Sigmoid colon (tissue), 7 donors: ENCODE results near the gene NR2C2. TPM values are rescaled to one million over a fixed set of nuclear protein-coding genes. Genes with fewer than 3 reads are reported as not detected.

Source experiments
- DNase-seq: peaks from one replicate; pipeline ENCODE4 v3.0.0-alpha.2; 2019
- H3K27ac ChIP-seq, 4 donors: fragments of 200-600 bp; sonication (generic); one replicate each; pipeline ENCODE4 v1.5.1; 2016 to 2019; ENCODE audit warnings: mild to moderate bottlenecking in 1 of 4
- H3K27me3 ChIP-seq, 3 donors: fragments of 200-600 bp; sonication (generic); one replicate each; pipeline ENCODE4 v1.5.1; 2019; ENCODE audit warnings: mild to moderate bottlenecking in 1 of 3
- H3K36me3 ChIP-seq, 4 donors: fragments of 200-600 bp; sonication (generic); one replicate each; pipeline ENCODE4 v1.5.1; 2016 to 2019
- H3K4me1 ChIP-seq, 4 donors: fragments of 200-600 bp; sonication (generic); one replicate each; pipeline ENCODE4 v1.5.1; 2017 to 2019
- H3K4me3 ChIP-seq, 4 donors: fragments of 200-600 bp; sonication (generic); one replicate each; pipeline ENCODE4 v1.5.1; 2017 to 2019; ENCODE audit warnings: mild to moderate bottlenecking in 2 of 4, moderate library complexity in 1 of 4
- H3K9me3 ChIP-seq, 4 donors: fragments of 200-600 bp in 3 of 4; sonication (generic) in 3 of 4; one replicate each; pipeline versions ENCODE4 v1.5.1 to v1.6.1; 2013 to 2019
- EP300 ChIP-seq, 4 donors: sonication (generic); formaldehyde crosslinking; IDR thresholded peaks; one replicate each; pipeline ENCODE4 v1.6.1; 2017; ENCODE audit warnings: antibody characterized with exemption in 4 of 4
- POLR2A ChIP-seq, 2 donors: fragments of 450-650 bp; IDR thresholded peaks; one replicate each; pipeline ENCODE4 v1.6.1; 2016; ENCODE audit warnings: antibody characterized with exemption in 2 of 2, mild to moderate bottlenecking in 2 of 2, moderate library complexity in 2 of 2
- POLR2AphosphoS5 ChIP-seq, 4 donors: sonication (generic); formaldehyde crosslinking; IDR thresholded peaks; one replicate each; pipeline ENCODE4 v1.6.1; 2017; ENCODE audit warnings: antibody characterized with exemption in 4 of 4
- WGBS, 2 donors: extraction: QIAGEN DNeasy Blood & Tissue Kit; methylation state at CpG; one replicate each; pipeline ENCODE4 v1.1.7; 2013; 5-methylcytosine and 5-hydroxymethylcytosine counted together
- intact Hi-C: fragments of 100-400 bp; cut with DNase I; formaldehyde crosslinking; loops from one replicate; pipeline ENCODE4 v1.15.1; 2023
- polyA plus RNA-seq, 3 donors: library from polyadenylated mRNA; stranded (reverse); fragments of 200-250 nt; gene quantifications; one replicate each; pipeline ENCODE4 v1.2.3, GENCODE V29; 2013
- total RNA-seq, 4 donors: library from RNA; depleted of rRNA; stranded (reverse); fragments of >200 nt; gene quantifications; one replicate each; pipeline ENCODE4 v1.1.0, GENCODE V29; 2016
- TF ChIP-seq, protein P1 (sequence below), 4 experiments: fragments of 450-650 bp in 3 of 4; fragments of 200-600 bp in 1 of 4; IDR thresholded peaks; one replicate each; pipeline ENCODE4 v1.5.1; 2016 to 2019; ENCODE audit warnings: antibody characterized with exemption in 4 of 4, mild to moderate bottlenecking in 3 of 4, moderate library complexity in 2 of 4
- donor health status: healthy with polysubstance abuse.
- donor health status: Bipolar disorder and iron deficiency.
- donor health status: healthy.

The NR2C2 gene
- total and polyA plus RNA-seq, 7 donors = 3.6 to 68.4 (median 34.2) TPM

DNA sequence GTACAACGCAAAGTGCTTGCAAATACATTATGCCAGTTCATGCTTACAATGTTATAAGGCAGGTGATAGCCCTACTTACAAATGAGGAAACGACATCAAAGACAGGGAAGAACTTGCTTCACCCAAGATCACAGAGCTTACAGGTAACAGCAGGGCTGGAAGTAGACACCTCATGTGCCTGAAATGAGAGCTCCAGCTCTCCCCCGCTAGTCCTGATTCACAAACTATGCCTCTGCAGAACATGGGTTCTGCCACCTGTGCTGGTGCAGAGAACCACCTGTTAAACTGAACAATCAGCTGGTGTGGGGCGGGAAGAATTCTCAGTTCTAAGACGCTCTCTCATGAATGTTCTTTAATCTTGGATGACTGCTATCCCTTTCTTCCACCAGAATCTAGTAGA lies 144.2 kb downstream of the NR2C2 start:
- no peak overlapping the region for H3K4me3 ChIP-seq
- H3K36me3 ChIP-seq = peaks cover 27 to 93% (median 43%) of the 10 kb centered on the region in 4 donors
- WGBS, 2 donors = 82 to 86% methylated on average over 5 of the region's 5 CpGs
- H3K4me1 ChIP-seq = no peaks in the 10 kb centered on the region
- H3K9me3 ChIP-seq = no peaks in the 10 kb centered on the region
- H3K27ac ChIP-seq = no peak overlapping the region
- no peaks in the 10 kb centered on the region for H3K27me3 ChIP-seq
- intact Hi-C loops = loop anchor here (10.0 kb wide), 1 partner anchor 437 kb away; the partner anchor contains the start of gene CCDC174
- TF ChIP-seq, protein P1, sequence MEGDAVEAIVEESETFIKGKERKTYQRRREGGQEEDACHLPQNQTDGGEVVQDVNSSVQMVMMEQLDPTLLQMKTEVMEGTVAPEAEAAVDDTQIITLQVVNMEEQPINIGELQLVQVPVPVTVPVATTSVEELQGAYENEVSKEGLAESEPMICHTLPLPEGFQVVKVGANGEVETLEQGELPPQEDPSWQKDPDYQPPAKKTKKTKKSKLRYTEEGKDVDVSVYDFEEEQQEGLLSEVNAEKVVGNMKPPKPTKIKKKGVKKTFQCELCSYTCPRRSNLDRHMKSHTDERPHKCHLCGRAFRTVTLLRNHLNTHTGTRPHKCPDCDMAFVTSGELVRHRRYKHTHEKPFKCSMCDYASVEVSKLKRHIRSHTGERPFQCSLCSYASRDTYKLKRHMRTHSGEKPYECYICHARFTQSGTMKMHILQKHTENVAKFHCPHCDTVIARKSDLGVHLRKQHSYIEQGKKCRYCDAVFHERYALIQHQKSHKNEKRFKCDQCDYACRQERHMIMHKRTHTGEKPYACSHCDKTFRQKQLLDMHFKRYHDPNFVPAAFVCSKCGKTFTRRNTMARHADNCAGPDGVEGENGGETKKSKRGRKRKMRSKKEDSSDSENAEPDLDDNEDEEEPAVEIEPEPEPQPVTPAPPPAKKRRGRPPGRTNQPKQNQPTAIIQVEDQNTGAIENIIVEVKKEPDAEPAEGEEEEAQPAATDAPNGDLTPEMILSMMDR (IDR thresholded peaks at IDR 0.05) = no peak
- TF ChIP-seq POLR2A (IDR thresholded peaks at IDR 0.05) = no peak
- no peak for TF ChIP-seq POLR2AphosphoS5 (IDR thresholded peaks at IDR 0.05)
- no peak for TF ChIP-seq EP300 (IDR thresholded peaks at IDR 0.05)
- no peak for DNase-seq

DNA sequence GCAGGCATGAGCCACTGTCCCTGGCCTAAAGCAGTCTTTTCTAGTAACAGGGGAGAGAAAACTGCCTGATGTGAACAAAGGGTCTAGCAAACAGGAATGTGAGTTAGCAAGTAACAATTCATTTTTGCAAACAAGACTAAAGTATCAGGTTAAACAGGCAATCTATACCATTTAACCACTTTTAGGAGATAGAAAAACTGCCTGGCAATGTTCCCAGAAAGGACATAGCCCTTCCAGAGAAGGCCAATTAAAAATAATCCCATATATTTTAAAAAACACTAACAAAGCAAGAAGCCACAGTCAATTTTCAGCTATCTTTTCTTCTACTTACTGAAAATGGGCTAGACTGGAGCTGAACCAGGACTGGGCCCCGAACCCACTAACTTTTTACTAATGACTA lies 145.3 kb downstream of the NR2C2 start:
- H3K36me3 ChIP-seq = peaks cover 27 to 83% (median 37%) of the 10 kb centered on the region in 4 donors
- no peaks in the 10 kb centered on the region for H3K9me3 ChIP-seq
- TF ChIP-seq EP300 (IDR thresholded peaks at IDR 0.05) (no peak), POLR2AphosphoS5 (IDR thresholded peaks at IDR 0.05) (no peak), POLR2A (IDR thresholded peaks at IDR 0.05) (no peak)
- TF ChIP-seq, protein P1 (IDR thresholded peaks at IDR 0.05) = no peak
- H3K27ac ChIP-seq = no peak overlapping the region
- no peak overlapping the region for H3K4me3 ChIP-seq
- H3K4me1 ChIP-seq = peaks cover 0 to 11% (median 7%) of the 10 kb centered on the region in 4 donors
- no peaks in the 10 kb centered on the region for H3K27me3 ChIP-seq
- 97 to 98% methylated on average over 1 of the region's 1 CpG for whole genome bisulfite sequencing, 2 donors
- intact Hi-C loops = loop anchor here (10.0 kb wide), 1 partner anchor 438 kb away; the partner anchor contains the start of gene CCDC174
- DNase-seq = no peak

DNA sequence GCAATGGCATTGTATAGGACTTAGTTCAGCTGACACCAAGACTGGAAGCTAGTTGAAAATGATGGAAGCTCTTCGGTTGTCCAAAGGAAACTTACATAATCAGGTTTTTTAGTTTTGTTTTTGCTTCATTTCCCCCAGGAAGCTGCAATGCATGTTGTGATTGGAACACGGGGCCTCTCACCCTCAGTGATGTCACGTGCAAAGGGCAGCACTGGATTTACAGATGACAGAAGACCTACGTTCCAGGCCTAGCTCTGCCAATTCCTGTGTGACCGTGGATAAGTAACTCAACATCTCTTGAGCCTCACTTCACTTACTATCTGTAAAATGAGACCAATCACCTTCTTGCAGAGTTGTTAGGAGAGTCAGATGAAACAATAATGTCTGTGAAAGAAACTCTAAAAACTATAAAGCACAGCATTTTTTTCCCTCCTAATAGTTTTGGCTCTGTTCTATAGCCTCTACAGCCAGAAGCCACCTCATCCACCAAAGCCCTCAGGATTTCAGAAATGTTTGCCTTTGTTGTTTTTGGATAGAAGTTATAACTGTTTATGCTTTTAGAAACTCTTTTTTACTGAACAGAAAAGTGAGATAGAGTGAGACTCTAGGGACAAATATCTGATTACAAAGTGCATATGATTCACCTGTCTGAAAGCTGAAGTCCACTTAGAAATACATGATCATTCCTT lies 146.9 kb downstream of the NR2C2 start:
- TF ChIP-seq EP300 (IDR thresholded peaks at IDR 0.05) (no peak), POLR2AphosphoS5 (IDR thresholded peaks at IDR 0.05) (no peak), POLR2A (IDR thresholded peaks at IDR 0.05) (no peak)
- TF ChIP-seq, protein P1 (IDR thresholded peaks at IDR 0.05) = no peak
- intact Hi-C loops = loop anchor here (10.0 kb wide), 1 partner anchor 440 kb away; the partner anchor contains the start of gene CCDC174
- Histone ChIP-seq H3K27me3 (no peaks in the 10 kb centered on the region), H3K27ac (no peak overlapping the region), H3K36me3 (peaks cover 14 to 67% (median 32%) of the 10 kb centered on the region in 4 donors), H3K9me3 (no peaks in the 10 kb centered on the region), H3K4me1 (peaks cover 0 to 17% (median 12%) of the 10 kb centered on the region in 4 donors), H3K4me3 (no peak overlapping the region)
- DNase-seq = no peak
- WGBS, 2 donors = 88 to 90% methylated on average over 5 of the region's 5 CpGs

DNA sequence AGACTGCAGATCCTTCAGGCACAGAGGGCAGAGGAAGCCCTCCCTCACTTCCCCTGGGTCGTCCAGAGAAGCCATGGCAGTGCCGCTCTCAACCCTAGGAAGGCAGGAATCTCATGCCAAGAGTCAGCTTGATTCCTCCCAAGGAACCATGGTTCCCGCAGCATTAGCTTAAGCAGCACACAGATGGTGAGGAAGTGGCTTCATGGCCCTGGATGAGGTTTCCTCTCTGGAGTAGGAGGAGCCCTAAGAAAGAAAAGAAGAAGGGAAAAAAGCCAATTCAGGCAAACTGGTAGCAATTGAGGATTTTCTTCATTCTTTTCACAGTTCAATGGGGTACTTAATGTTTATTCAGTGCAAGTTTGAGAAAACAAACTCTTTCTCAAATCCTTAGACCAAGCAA lies 148.7 kb downstream of the NR2C2 start:
- no peak overlapping the region for H3K27ac ChIP-seq
- H3K4me3 ChIP-seq = no peak overlapping the region
- no peaks in the 10 kb centered on the region for H3K9me3 ChIP-seq
- no peaks in the 10 kb centered on the region for H3K27me3 ChIP-seq
- TF ChIP-seq EP300 (IDR thresholded peaks at IDR 0.05) = no peak
- TF ChIP-seq POLR2A (IDR thresholded peaks at IDR 0.05) = no peak
- TF ChIP-seq, protein P1 (IDR thresholded peaks at IDR 0.05) = no peak
- no peak for TF ChIP-seq POLR2AphosphoS5 (IDR thresholded peaks at IDR 0.05)
- no peak for DNase-seq
- WGBS, 2 donors = 80 to 89% methylated on average over 3 of the region's 3 CpGs
- H3K36me3 ChIP-seq = peaks cover 4 to 52% (median 24%) of the 10 kb centered on the region in 4 donors
- peaks cover 0 to 29% (median 18%) of the 10 kb centered on the region in 4 donors for H3K4me1 ChIP-seq
- intact Hi-C loops = loop anchor here (5.0 to 10.0 kb wide), 2 partner anchors 331 to 441 kb away; partner anchors contain the start of genes CCDC174, EAF1 and METTL6
